Nephron progenitor cell (in vitro differentiated cells): ENCODE measurements around the gene TRAP1.

ENCODE experiments used
- DNase-seq: peaks from one replicate; pipeline ENCODE4 v3.0.0; 2021
- H3K27ac Mint-ChIP-seq: 2 replicates; pipeline ENCODE4 v1.8.0; 2021; ENCODE audit warnings: mild to moderate bottlenecking, moderate library complexity, mixed read lengths
- H3K27me3 Mint-ChIP-seq: 2 replicates; pipeline ENCODE4 v1.8.0; 2021; ENCODE audit warnings: mild to moderate bottlenecking, low read depth, mixed read lengths; ENCODE audit not compliant: poor library complexity
- H3K36me3 Mint-ChIP-seq: 2 replicates; pipeline ENCODE4 v1.8.0; 2021; ENCODE audit warnings: low read depth, mixed read lengths
- H3K4me1 Mint-ChIP-seq: 2 replicates; pipeline ENCODE4 v1.8.0; 2021; ENCODE audit warnings: mixed read lengths
- H3K4me3 Mint-ChIP-seq: 2 replicates; pipeline ENCODE4 v1.8.0; 2021; ENCODE audit warnings: mild to moderate bottlenecking, moderate library complexity, mixed read lengths
- H3K9me3 Mint-ChIP-seq: 2 replicates; pipeline ENCODE4 v1.8.0; 2021; ENCODE audit warnings: mild to moderate bottlenecking, moderate library complexity, mixed read lengths
- CTCF ChIP-seq: fragments of 200-600 bp; sonication (generic); IDR thresholded peaks from 2 replicates; pipeline ENCODE4 v1.5.0; 2021; ENCODE audit warnings: antibody characterized with exemption

Gene TRAP1

DNA sequence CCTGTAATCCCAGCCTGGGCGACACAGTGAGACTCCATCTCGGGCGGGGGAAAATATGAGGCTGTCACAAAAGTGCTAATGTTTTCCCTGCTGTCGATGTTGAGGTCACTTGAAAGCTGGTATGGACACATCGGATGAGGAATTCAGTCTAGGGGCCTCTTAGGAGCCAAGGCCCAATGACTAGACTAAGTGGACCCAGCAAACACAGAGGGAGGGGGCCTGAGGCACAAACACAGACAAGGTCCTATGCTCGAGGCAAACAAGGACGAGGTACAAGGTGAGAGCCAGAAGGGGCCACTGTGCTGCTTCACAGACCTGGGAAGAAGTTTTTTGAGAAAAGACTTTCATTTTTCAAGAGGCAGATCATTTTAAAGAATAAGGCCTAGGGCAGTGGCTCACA, 15.2 kb downstream of the TRAP1 start:
- Mint-ChIP-seq H3K9me3 (no peaks in the 10 kb centered on the region), H3K36me3 (peaks cover 48% of the 10 kb centered on the region), H3K27ac (peak overlapping the region; percentile 86)

GRCh38 chr16:3701531-3701930, 15.8 kb downstream of the TRAP1 start:
- Mint-ChIP-seq H3K27ac (peak overlapping the region; percentile 59), H3K36me3 (peaks cover 48% of the 10 kb centered on the region), H3K9me3 (no peaks in the 10 kb centered on the region), H3K4me1 (no peaks in the 10 kb centered on the region), H3K27me3 (no peaks in the 10 kb centered on the region), H3K4me3 (no peak overlapping the region)
- DNase-seq, result no peak
- no peak for TF ChIP-seq CTCF

More for the DNA sequence above, 15.2 kb downstream of the TRAP1 start:
- no peak for DNase-seq
- no peak overlapping the region for H3K4me3 Mint-ChIP-seq
- TF ChIP-seq CTCF, result no peak
- no peaks in the 10 kb centered on the region for H3K4me1 Mint-ChIP-seq
- H3K27me3 Mint-ChIP-seq, result no peaks in the 10 kb centered on the region

GRCh38 chr16:3698941-3699340, 18.4 kb downstream of the TRAP1 start:
- no peak for TF ChIP-seq CTCF
- Mint-ChIP-seq H3K9me3 (no peaks in the 10 kb centered on the region), H3K4me1 (peaks cover 17% of the 10 kb centered on the region), H3K4me3 (no peak overlapping the region), H3K36me3 (peaks cover 53% of the 10 kb centered on the region), H3K27ac (no peak overlapping the region), H3K27me3 (no peaks in the 10 kb centered on the region)
- DNase-seq, result no peak

GRCh38 chr16:3696425-3697218, 20.7 kb downstream of the TRAP1 start:
- Mint-ChIP-seq H3K27ac (peak overlapping the region; percentile 96), H3K36me3 (peaks cover 38% of the 10 kb centered on the region), H3K9me3 (no peaks in the 10 kb centered on the region), H3K4me1 (peaks cover 21% of the 10 kb centered on the region), H3K4me3 (no peak overlapping the region), H3K27me3 (no peaks in the 10 kb centered on the region)
- no peak for TF ChIP-seq CTCF
- DNase-seq, result no peak

GRCh38 chr16:3695610-3696369, 21.5 kb downstream of the TRAP1 start:
- peak overlapping the region; percentile 96 for H3K27ac Mint-ChIP-seq

More at GRCh38 chr16:3695610-3696369, 21.5 kb downstream of the TRAP1 start:
- no peak overlapping the region for H3K4me3 Mint-ChIP-seq
- peaks cover 33% of the 10 kb centered on the region for H3K36me3 Mint-ChIP-seq
- H3K4me1 Mint-ChIP-seq, result peaks cover 26% of the 10 kb centered on the region
- H3K9me3 Mint-ChIP-seq, result no peaks in the 10 kb centered on the region
- TF ChIP-seq CTCF, result no peak
- no peak for DNase-seq
- no peaks in the 10 kb centered on the region for H3K27me3 Mint-ChIP-seq
